Measurements from ENCODE around the gene NRIP2.

Gene NRIP2

DNA sequence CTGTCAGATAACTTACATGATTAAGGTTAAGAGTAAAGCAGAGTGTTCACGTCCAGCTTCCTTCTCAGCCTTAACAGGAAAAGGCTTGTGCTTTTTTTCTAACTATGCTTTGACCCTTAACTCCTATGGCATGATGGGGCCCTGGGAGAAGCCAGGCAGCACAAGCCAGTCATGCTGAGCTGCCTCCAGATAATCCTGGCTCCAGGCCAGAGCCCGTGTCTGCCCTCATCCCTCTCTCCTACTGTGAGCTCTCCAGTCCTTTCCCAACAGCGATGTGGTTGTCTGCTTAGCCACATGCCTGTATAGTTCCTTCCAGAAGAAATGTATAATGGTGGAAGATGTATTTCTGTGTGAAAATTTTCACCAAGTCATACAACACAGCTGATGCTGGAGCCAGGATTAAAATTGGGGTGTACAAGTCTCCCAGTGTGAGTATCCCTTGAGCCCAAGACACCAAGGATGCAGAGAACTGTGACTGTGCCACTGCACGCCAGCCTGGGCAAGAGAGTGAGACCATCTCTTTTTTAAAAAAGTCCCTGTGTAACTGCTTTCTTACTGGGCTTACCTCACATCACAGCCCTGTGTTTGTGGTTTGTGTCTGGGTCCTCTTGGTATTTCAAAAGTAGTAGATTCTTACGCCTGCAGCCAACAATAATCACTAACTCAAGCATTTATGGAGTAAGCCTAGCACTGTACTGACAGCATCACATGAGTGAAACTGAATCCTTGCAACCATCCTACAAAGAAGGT, 30.3 kb downstream of the NRIP2 start:
- peak; percentile 31 for DNase-seq

DNA sequence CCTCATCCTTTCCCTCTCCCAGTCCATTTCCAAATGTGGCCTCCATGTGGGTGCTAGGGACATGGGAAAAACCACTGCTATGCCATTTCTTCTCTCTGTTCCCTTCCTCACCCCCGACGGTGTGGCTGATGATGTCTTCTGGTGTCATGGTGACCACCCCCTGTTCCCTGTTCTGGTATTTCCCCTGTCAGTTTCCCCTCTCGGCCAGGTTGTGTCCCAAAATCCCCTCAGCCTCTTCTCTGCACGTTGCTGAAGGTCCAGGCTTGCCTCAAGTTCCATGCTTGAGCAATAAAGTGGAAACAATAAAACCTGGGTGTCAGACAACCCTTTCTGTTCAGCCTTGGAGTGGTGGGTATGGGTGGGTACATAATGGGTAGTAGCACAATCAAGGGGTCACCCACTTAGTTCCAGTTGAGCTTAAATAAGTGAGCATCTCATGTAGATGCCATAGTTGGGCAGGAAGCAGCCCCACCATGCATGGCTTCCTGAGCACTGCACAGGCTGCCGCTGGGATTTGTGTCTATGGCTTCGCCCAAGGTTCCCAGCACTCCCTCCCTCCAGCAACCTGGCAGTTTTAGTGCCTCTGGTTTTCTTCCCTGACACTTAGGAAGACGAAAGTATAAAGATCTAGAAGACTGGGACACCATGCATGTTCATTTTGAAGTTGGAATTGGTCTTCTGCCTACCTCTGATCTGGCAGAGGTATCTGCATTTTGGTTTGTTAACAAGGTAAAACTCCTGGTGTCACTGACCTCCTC, 31.0 kb downstream of the NRIP2 start:
- no peak for DNase-seq

DNA sequence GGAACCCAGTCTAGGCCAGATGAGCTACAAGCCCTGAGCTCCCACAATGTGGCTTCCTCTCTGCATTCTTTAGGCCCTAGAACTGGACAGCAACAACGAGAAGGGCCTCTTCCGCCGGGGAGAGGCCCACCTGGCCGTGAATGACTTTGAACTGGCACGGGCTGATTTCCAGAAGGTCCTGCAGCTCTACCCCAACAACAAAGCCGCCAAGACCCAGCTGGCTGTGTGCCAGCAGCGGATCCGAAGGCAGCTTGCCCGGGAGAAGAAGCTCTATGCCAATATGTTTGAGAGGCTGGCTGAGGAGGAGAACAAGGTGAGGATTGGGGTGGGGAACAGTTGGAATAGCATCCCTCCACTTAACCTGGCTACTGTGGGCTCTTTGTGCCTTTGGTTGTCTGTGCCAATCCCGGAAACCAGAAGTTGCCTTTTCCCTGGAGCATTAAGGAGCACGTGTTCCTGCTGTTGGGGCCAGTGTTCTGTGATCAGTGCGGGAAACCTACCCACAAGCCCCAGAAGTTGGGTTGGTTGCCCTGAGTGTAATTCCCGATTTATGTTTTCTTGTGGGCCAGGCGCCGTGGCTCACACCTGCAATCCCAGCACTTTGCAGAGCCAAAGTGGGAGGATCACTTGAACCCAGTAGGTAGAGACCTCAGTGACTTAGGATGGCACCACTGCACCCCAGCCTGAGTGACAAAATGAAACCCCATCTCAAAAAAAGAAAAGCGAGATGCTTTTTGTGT, 33.6 kb downstream of the NRIP2 start:
- DNase-seq = peak; percentile 53

DNA sequence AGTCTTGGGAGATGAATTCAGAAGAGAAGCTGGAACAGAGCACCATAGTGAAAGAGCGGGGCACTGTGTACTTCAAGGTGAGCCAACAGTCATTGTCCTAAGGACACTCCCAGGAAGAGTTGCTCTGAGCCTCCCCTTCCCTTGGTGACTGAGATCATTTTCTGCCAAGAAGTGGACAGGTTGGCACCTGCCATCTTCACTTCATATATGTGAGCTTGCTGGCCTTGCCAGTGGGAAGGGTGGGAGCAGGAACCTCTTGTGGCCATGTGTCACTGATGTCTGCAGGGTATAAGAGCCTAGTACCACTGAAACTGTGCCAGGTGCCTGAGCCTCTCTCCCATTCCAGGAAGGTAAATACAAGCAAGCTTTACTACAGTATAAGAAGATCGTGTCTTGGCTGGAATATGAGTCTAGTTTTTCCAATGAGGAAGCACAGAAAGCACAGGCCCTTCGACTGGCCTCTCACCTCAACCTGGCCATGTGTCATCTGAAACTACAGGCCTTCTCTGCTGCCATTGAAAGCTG, 34.7 kb downstream of the NRIP2 start:
- DNase-seq = peak; percentile 36

DNA sequence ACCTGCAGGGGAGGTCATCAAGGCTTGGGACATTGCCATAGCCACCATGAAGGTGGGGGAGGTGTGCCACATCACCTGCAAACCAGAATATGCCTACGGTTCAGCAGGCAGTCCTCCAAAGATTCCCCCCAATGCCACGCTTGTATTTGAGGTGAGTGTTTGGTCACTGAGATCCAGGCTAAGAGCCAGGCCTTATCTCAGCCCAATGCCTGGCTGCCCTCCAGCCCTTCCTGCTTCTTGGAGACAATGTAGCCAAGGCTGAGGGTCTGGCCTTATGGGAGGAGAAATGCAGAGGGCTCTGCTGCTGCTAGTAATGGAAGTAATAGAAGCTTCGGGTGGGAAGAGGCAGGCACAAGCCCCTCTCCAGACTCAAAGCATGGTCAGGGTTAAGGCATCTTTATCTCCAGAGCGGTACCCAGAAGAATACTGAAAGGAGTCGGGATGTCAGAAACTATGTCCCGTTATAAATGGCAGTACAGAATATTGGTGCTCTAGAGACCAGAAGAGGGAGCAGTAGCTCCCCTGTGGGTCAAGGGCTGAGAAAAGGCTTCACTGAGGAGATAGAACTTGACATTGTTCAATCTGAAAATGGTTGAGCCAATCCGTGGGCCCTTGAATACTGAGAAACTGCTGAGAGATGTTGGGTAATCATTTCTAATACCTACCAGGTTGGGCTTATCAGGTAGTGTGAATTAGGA, 37.0 kb downstream of the NRIP2 start:
- DNase-seq = peak; percentile 44

DNA sequence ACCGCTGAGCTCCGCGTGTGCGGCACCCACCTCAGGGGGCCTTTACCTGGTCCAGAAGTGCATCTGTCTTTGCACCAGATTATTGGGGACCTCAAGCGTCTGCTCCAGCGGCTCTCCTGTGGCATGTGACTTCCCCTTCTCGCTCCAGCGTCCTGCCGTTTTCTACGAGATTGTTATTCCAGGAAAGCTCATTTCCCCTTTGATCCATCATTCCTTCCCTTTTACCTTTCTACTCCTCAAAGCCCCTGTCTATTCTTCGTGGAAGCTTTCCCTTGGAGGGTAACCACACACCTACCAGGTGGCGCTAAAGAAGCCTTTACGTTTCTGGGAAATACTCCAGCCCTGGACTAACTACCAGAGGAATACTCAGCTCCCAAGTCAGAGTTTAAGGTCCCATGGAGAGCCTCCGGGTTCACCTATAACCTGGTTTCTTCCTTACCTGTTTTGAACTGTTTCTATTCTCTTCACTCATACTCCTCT, 38.6 kb downstream of the NRIP2 start:
- no peak for DNase-seq

DNA sequence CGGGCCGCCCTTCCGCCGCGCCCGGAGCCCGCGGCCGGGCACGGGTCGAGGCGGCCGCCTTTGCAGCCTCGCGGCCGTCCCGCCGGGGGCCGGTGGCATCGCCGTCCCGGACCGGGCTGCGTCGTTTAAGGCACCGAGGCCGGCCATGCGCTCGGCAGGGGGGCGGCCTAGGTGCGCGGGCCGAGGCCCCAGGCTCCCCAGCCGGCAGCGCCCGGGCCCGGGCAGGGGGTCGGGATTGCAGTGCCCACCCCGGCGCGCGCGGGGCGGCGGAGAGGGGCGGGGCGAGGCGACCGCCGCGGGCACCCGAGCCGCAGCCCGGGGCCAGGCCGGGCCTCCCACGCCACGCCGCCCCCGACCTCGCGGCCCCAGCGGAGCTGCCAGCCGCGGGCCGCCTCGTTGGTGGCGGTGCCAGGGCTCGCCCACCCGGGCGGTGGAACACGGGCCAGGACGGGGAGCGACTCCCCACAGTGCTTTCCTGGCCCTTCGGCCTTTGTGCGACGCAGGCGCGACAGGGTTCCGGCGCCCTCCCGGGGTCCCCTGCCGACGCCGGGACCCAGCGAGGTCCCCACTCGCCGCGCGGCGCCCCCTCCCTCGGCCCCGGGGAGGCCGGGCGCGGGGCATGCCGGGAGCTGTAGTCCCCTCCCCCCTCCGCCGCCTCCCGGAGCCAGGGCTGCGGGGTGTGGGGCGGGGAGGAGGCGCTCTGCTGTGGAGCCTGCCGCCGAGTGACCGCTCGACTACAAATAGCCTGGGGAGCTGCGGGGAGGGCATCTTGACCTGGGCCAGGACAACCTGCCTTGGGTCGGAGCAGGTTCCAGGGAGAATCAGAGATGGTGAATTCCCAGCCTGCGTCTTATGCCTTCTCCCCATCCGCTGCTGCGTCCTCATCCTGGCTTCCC, 39.3 kb downstream of the NRIP2 start:
- DNase-seq = peak; percentile 93

DNA sequence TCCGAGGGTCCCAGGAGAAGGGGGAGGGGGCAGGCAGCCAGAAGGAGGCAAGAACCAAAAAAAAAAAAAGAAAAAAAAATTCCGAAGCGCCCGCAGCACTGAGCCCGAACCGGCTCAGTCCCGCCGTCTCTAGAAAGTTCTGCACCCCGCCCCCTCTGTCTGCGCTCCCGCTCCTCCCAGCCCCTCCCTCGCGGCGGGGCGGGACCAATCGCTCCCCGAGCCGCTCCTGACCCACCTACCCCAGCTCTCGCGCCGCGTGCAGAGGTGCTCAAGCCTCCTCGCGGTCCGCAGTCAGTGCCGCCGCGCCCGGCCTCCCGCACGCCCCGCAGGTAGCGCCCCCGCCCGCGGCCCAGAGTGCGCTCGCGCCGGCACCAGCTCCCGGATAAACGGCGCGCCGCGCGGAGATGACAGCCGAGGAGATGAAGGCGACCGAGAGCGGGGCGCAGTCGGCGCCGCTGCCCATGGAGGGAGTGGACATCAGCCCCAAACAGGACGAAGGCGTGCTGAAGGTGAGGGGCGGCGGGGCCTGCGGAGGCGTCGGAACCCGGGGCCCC, 40.0 kb downstream of the NRIP2 start, which contains the start of gene FKBP4:
FKBP4 (plus strand) TSS at position 235 of the 554 bp plus-strand sequence; CDS start at position 405, 170 bp downstream.
- peak; percentile 97 for DNase-seq

DNA sequence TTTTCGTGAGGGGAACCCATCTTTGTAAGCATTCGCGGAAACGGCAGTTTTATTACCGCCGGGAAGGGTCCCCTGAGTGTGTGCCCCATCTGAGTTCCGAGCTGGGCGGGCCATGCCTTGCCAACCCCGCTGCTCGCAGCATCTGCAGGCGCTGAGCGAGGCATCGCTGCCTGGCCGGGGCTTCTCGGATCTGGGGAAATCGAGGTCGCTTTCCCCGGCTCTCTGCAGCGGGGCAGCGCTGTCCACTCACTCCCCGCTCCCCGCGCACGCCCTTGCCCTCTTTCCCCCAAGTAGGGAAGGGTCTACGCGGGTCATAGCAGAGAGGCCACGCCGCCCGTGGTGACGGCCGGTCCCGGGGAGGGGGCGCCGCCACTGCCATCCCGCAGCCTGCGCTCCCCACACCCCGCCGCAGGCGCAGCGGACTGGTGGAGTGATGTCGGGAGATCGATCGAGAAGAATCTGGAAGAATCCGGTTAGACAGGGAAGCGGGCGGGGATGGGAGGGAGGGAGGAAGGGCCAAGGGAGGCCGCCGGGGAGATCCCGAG, 40.6 kb downstream of the NRIP2 start:
- no peak for DNase-seq

DNA sequence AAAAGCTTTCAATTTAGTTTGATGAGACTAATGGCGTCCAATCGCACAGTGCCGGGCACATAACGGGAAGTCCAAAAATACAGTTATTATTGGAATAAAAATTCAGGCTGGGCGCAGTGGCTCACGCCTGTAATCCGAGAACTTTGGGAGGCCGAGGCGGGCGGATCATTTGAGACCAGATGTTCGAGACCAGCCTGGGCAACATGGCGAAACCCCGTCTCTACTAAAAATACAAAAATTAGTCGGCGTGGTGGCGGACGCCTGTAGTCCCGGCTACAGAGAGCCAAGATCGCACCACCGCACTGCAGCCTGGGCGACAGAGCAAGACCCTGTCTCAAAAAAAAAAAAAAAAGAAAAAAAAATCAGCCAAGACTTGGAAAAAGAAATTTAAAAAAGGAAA, 41.3 kb downstream of the NRIP2 start:
- DNase-seq = peak; percentile 61

DNA sequence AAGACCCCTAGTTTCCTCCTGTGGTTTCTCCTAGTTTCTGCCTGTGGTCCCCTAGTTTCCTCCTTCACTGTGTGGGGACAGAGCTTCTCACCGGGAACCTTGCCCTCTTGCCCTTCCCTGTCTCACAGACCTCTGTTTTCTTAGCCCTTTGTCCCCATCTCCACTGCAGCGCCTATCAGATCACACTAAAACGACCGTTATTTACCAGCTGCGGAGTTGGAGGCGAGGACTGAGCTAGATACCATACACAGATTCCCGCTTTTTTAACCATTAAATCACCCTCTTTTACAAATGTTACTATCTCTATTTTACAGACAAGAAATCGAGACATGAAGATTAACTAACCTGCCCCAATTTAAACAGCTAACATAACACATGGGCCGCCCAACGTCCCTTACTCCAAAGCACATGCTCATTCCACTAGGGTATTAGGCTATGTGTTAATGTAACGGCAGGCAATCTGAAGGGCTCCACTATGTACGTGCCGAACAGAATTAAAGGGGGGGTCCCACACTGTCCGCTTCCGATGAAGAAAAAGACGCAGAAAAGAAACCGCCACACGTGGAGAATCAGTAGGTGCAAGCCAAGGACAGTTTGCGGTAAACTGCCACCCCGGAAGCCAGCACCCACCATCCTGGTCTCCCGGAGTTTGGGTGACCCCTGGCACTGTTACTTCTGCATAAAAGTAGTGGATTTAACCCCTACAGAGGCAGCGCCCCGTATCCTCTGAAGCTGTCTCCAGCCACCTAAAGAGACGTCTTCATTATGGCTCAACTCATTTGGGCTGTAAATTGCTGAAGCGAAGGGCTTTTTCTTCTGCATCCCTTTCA, 41.9 kb downstream of the NRIP2 start:
- peak; percentile 51 for DNase-seq

DNA sequence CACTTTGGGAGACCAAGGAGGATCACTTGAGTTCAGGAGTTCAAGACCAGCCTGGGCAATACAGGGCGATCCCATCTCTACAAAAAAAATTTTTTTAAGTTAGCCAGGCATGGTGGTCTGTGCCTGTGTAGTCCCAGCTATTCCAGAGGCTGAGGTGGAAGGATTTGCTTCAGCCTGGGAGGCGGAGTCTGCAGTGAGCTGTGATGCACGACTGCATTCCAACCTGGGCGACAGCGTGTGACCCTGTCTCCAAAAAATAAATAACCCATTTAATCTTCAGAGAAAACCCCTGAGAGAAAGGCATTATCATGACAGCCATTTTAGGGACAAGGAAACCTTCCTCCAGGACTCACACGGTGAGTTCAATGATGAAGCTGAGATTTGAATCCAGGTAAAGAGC, 43.7 kb downstream of the NRIP2 start:
- DNase-seq = no peak

DNA sequence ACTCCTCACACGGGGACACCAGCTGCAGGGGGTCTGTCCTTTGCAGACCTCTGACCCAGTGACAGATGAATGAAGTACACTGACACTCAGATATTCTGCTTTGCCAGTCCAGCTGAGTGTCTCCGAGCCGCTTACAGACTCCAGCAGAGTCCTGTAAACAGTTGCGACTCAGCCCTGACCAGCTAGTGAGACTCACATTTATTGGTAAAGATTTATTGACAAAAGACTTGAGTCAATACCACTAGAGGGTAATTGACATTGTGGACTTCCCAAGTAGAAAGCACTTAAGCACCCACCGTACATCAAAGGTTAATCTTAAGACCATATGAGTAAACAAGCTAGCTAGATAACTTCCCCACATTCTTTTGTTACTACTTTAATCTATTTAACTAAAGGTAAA, 49.8 kb downstream of the NRIP2 start:
- DNase-seq = no peak

DNA sequence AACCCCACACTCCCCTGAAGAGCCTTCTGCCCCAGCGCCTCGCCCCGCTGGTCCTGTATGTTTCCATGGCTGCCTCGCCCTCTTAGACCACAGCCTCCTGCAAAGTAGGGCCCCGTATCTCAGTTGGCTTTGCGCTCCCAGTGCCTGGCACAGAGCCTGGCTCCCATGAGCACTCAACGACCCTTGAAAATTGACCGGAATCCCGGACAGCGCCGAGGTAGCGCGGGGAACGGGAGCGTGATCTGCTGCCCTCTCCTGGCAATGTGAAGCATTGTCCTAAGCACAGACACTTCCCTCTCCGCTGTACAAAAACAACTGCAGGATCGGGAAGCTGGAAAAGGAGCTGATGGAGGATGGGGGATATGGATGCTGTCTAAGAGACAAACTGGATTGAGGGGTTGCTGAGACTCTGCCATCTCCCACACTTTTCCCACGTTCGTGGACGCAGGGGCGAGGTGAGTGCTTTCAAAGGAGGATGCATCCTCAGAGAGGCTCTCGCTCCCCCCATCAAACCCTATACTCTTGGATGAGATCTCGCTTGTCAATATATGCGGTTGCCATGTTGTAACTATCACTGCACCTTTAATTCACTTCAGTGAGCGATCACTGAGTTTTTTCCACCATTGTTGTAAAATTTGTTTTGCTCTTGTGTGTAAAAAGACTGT, 50.8 kb downstream of the NRIP2 start:
- DNase-seq = peak; percentile 78

DNA sequence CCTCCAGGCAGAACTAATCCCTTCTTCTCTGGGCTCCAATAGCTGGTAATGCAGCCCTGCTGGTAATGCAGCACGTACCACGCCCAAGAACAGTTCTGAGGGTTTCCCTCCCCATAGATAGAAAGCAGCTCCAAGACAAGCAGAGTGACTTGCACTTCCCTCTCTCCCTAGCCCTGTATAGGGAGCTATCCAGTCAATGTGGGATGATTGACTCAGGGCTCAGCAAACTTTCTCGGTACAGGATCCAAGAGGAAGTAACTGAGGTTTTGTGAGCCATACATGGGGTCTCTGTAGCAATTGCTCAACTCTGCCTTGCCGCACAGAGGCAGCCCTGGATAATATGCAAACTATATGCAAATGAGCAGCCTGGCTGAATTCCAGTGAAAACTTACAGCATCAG, 55.6 kb downstream of the NRIP2 start:
- no peak for DNase-seq

DNA sequence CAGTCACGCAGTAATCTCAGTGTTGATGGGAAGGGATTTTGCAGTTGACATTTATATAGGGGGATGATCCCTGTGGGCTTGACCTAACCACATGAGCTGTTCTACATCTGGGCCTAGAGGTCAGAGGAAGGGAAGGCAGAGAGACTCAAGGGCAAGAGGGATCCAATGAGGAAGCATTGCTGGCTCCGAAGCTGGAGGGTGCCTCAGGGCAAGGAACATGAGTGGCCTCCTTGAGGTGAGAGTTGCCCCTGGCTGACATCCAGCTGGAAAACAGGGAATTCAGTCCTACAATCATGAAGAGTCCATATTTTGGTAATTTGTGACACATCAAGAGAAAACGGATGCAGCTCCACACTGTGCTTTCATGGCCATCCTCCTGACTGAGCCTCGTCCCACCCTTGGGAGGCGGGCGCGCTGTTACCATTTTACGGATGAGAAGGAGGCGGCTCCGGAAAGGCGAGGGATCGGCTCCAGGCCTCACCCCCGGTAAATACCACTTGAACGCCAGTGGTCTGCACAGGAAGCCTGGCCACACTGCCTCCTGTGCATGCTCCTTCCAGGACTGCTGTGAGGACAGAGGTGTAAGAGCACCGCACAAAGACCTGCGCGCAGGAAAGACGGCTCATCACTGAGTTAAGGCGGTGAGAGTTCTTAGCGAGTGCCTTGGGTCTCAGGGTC, 58.6 kb downstream of the NRIP2 start:
- DNase-seq = no peak

DNA sequence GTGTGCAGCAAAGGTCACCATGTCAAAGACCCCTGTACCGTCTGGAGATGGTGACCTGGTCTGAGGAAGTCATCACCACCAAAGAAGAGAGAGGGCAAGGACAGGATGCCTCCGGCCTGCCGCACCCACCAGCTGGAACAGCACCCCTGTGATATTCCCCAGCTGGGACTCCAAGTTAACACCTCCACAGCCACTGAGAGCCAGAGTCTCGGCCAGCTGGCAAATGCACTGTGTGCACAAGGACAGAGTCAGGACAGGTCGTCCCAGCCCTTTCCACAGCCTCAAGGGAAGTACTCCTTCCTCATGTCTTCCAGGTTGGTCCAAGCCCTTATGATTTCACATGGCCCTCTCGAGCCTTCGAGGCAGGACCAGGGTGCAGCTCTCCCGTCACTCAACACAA, 59.4 kb downstream of the NRIP2 start:
- DNase-seq = no peak

Data from activated effector memory CD4-positive, alpha-beta T cell treated with anti-CD3 and anti-CD28 coated beads, Interleukin-2, amount 50 U/mL, for 16 hours (primary cell).